Thyroid gland (tissue), 4 donors: ENCODE results near the gene FFAR4.

Experiments
- CTCF ChIP-seq, 6 experiments: fragments of 200-600 bp in 3 of 6; fragments of 450-650 bp in 3 of 6; sonication (generic) in 3 of 6; IDR thresholded peaks; one replicate each; pipeline ENCODE4 v1.5.1; 2016 to 2019; ENCODE audit warnings: antibody characterized with exemption in 6 of 6, mild to moderate bottlenecking in 2 of 6, inconsistent platforms in 1 of 6, moderate library complexity in 1 of 6
- POLR2A ChIP-seq, 2 donors: fragments of 450-650 bp; IDR thresholded peaks; one replicate each; pipeline ENCODE4 v1.6.1; 2017; ENCODE audit warnings: antibody characterized with exemption in 2 of 2, mild to moderate bottlenecking in 2 of 2, moderate library complexity in 1 of 2

- TF ChIP-seq POLR2A (IDR thresholded peaks at IDR 0.05) (no peak), CTCF (IDR thresholded peaks at IDR 0.05) (no peak)
Measured at GRCh38 chr10:93622942-93623341, 56.5 kb downstream of the FFAR4 start.
